ENCODE results near the gene SRL. TPM values are rescaled to one million over a fixed set of nuclear protein-coding genes. Genes with fewer than 3 reads are reported as not detected.

The SRL gene
- total RNA-seq, 1 donor from 2014 or later: not detected

DNA sequence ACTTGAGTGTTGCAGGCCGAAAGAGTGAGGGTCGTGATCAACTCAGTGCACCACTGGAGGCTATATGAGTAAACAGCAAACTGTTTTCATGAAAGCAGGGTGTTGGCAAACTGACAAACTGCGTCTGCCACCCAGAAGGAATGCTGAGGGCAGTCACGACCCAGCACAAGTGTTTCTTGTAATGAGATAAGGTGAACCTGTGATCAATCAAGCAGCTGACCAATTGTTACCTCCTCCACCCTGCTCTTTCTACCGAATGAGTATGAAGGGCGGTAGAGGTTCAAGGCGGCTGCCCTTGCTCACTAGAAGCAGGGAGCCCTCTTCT lies 5.5 kb upstream of the SRL start:
- DNase-seq (ENCODE audit: extremely low spot score, unreplicated experiment): no peak
- TF ChIP-seq, protein P1, sequence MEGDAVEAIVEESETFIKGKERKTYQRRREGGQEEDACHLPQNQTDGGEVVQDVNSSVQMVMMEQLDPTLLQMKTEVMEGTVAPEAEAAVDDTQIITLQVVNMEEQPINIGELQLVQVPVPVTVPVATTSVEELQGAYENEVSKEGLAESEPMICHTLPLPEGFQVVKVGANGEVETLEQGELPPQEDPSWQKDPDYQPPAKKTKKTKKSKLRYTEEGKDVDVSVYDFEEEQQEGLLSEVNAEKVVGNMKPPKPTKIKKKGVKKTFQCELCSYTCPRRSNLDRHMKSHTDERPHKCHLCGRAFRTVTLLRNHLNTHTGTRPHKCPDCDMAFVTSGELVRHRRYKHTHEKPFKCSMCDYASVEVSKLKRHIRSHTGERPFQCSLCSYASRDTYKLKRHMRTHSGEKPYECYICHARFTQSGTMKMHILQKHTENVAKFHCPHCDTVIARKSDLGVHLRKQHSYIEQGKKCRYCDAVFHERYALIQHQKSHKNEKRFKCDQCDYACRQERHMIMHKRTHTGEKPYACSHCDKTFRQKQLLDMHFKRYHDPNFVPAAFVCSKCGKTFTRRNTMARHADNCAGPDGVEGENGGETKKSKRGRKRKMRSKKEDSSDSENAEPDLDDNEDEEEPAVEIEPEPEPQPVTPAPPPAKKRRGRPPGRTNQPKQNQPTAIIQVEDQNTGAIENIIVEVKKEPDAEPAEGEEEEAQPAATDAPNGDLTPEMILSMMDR (IDR thresholded peaks at IDR 0.05): no peak
- no peaks in the 10 kb centered on the region for H3K9me3 Mint-ChIP-seq (ENCODE audit: unreplicated experiment)
- peaks cover 3% of the 10 kb centered on the region for H3K27me3 Mint-ChIP-seq (ENCODE audit: unreplicated experiment)
- H3K36me3 Mint-ChIP-seq (ENCODE audit: unreplicated experiment): no peaks in the 10 kb centered on the region
- no peaks in the 10 kb centered on the region for H3K4me1 Mint-ChIP-seq (ENCODE audit: unreplicated experiment)
- H3K27ac Mint-ChIP-seq (ENCODE audit: unreplicated experiment): no peak overlapping the region
- no peak overlapping the region for H3K4me3 Mint-ChIP-seq (ENCODE audit: unreplicated experiment)

DNA sequence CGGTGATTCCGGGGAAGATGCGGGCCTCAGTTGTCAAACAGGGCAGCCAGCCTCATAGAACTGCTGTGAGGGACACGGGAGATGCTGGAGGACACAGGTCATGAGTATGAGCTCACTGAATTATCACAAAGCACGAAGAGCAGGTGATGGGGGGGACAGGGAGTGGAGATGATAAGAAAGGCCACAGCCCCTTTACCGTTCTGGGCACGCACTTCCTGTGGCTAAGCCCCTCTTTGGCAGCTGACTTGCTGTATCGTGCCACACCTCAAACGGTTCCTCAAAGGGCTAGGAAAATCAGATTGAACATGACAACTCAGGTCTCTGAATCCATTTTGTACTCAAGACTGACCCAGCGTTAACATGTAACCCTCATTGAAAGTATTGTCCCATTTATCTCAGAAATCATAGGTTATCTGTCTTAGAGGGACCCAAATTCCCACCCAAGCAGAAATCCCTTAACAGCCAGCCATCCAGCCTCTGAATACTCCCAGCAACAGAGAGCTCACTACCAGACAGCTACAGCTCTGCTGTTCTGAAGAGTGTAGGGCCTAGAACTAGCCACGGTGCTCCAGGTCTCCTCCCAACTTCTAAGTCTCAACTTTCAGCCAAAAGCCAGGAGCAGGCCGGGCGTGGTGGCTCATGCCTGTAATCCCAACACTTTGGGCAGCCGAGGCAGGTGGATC lies 5.0 kb upstream of the SRL start:
- H3K27me3 Mint-ChIP-seq (ENCODE audit: unreplicated experiment): peaks cover 3% of the 10 kb centered on the region
- no peak overlapping the region for H3K4me3 Mint-ChIP-seq (ENCODE audit: unreplicated experiment)
- no peak overlapping the region for H3K27ac Mint-ChIP-seq (ENCODE audit: unreplicated experiment)
- DNase-seq (ENCODE audit: extremely low spot score, unreplicated experiment): no peak
- H3K9me3 Mint-ChIP-seq (ENCODE audit: unreplicated experiment): no peaks in the 10 kb centered on the region
- no peaks in the 10 kb centered on the region for H3K4me1 Mint-ChIP-seq (ENCODE audit: unreplicated experiment)
- TF ChIP-seq, protein P1 (IDR thresholded peaks at IDR 0.05): no peak
- no peaks in the 10 kb centered on the region for H3K36me3 Mint-ChIP-seq (ENCODE audit: unreplicated experiment)

DNA sequence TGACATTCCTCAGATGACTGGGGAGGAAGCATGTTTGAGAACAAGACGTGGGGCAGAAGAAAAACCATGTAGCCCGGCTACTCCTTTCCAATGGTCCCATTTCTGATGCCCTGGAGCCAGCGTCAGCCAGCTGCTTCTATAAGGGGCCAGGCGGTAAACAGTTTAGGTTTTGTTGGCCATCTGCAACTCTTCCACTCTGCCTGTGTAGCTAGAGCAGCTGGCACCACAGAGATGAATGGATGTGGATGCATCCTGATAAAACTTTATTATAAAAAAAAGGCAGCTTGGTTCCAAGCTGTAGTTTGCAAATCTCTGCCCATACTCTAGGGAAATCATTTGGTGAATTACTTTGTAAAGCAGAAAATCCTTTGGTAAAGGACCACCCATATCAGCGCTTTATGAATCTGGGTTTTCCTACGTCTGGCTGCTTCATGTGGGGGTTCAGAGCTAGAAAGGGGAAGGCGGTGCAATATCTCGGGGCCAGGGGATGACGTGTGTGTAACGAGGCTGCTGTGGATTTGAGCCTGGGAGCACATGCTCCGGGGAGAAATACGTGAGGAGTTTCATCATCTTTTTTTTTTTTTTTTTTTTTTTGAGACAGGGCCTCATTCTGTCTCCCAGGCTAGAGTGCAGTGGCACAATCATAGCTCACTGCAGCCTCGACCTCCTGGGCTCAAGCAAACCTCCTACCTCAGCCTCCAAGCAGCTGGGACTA lies 3.4 kb upstream of the SRL start:
- Mint-ChIP-seq H3K9me3 (ENCODE audit: unreplicated experiment) (no peaks in the 10 kb centered on the region), H3K4me3 (ENCODE audit: unreplicated experiment) (no peak overlapping the region), H3K36me3 (ENCODE audit: unreplicated experiment) (no peaks in the 10 kb centered on the region), H3K4me1 (ENCODE audit: unreplicated experiment) (no peaks in the 10 kb centered on the region), H3K27ac (ENCODE audit: unreplicated experiment) (no peak overlapping the region), H3K27me3 (ENCODE audit: unreplicated experiment) (peaks cover 3% of the 10 kb centered on the region)
- TF ChIP-seq, protein P1 (IDR thresholded peaks at IDR 0.05): no peak
- DNase-seq (ENCODE audit: extremely low spot score, unreplicated experiment): no peak

DNA sequence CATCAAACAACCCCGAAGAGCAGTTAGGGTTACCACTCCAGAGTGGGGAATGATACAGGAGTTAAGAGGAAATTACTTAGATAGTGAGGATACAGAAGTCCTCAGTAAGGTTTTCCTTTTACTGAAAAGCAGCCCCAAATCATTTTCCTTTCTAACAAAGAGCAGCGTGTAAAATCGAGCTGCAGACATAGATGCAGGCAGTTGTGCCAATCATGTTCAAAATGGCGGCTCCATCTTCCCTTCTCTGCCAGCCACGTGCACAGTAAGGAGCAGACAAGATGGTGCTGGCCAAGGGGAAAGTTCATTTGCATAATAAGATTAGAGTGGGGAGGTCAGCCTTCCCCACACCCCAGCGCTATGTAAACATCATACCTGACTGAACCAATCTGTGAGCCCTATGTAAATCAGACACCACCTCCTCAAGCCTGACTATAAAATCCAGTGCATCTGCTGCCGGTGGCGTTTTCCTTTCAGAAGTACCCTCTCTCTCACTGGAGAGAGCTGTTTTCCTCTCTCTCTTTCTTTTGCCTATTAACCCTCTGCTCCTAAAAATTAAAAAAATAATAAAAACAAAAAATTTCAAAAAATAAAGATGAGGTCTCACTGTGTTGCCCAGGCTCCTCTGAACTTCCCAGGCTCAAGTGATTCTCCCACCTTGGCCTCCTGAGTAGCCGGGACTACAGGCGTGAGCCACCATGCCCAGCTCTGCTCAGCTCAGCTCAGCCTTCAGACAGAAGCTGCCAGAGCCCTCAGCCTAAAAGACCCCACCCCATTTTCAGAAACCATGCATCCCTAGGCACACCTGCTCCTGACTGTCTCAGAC lies 2.6 kb upstream of the SRL start:
- Mint-ChIP-seq H3K27ac (ENCODE audit: unreplicated experiment) (no peak overlapping the region), H3K27me3 (ENCODE audit: unreplicated experiment) (peaks cover 3% of the 10 kb centered on the region), H3K9me3 (ENCODE audit: unreplicated experiment) (no peaks in the 10 kb centered on the region), H3K4me3 (ENCODE audit: unreplicated experiment) (no peak overlapping the region), H3K36me3 (ENCODE audit: unreplicated experiment) (no peaks in the 10 kb centered on the region), H3K4me1 (ENCODE audit: unreplicated experiment) (no peaks in the 10 kb centered on the region)
- TF ChIP-seq, protein P1 (IDR thresholded peaks at IDR 0.05): no peak
- DNase-seq (ENCODE audit: extremely low spot score, unreplicated experiment): no peak
